GM12878 (cell line): ENCODE measurements around the gene FAF1. TPM values are rescaled to one million over a fixed set of nuclear protein-coding genes. Genes with fewer than 3 reads are reported as not detected.

Experiments
- ATAC-seq: fragments of 200-7000 bp; cut with Tn5 transposase; 3 replicates; pipeline ENCODE4 v1.9.1; 2020; ENCODE audit warnings: mild to moderate bottlenecking, moderate library complexity
- BruUV-seq: library from RNA; stranded (reverse); fragments of 400-500 nt; replicated peaks from 2 replicates; lab custom pipeline; 2021; lab: Mats Ljungman, UMichigan
- CTCF ChIA-PET: fragments of 300-600 bp; sonication (Branson Sonifier 250); formaldehyde crosslinking; extraction: SDS; loops from one replicate; lab custom pipeline; 2021; ENCODE audit warnings: inconsistent platforms; lab: Yijun Ruan, JAX
- POLR2A ChIA-PET: fragments of 350-600 bp; formaldehyde crosslinking; extraction: SDS; loops from one replicate; lab custom pipeline; 2021; ENCODE audit warnings: inconsistent platforms; lab: Charles Lee
- RAD21 ChIA-PET: fragments of 300-600 bp; sonication (Branson Sonifier 250); formaldehyde crosslinking; loops from one replicate; lab custom pipeline; 2023; ENCODE audit warnings: antibody characterized with exemption; ENCODE audit not compliant: unreplicated experiment; lab: Charles Lee
- SMC1A ChIA-PET: fragments of 300-600 bp; sonication (Branson Sonifier 250); formaldehyde crosslinking; loops from one replicate; lab custom pipeline; 2023; ENCODE audit not compliant: unreplicated experiment, uncharacterized antibody; lab: Charles Lee
- DNase-seq: peaks from one replicate; pipeline ENCODE4 v3.0.0-alpha.2; 2011; ENCODE audit warnings: low read depth, low spot score
- FAIRE-seq: peaks from 3 replicates; lab custom pipeline; 2011; peaks lifted over from hg19 to GRCh38; lab: Jason Lieb, UNC
- H2AFZ ChIP-seq: 2 replicates; pipeline ENCODE4 v1.6.0; 2011; ENCODE audit warnings: low read depth, low read length, control low read depth; ENCODE audit not compliant: control insufficient read depth
- H3K27ac ChIP-seq: 2 replicates; pipeline ENCODE4 v1.5.1; 2011; ENCODE audit warnings: control low read depth; ENCODE audit not compliant: control insufficient read depth, insufficient read depth
- H3K27me3 ChIP-seq, 2 experiments: replicated peaks in 1 of 2; 2 replicates each; pipeline versions ENCODE4 v1.6.0 to v1.6.1; 2011; ENCODE audit warnings: low read length in 1 of 2; ENCODE audit not compliant: control insufficient read depth in 2 of 2, insufficient read depth in 2 of 2
- H3K36me3 ChIP-seq, 2 experiments: 2 replicates each; pipeline ENCODE4 v1.5.1; 2011; ENCODE audit warnings: low read length in 1 of 2; ENCODE audit not compliant: control insufficient read depth in 2 of 2, insufficient read depth in 2 of 2
- H3K4me1 ChIP-seq: 2 replicates; pipeline ENCODE4 v1.6.1; 2011; ENCODE audit warnings: mild to moderate bottlenecking, low read length, moderate library complexity, mixed read lengths; ENCODE audit not compliant: control insufficient read depth, insufficient read depth
- H3K4me2 ChIP-seq: 2 replicates; pipeline ENCODE4 v1.6.0; 2011; ENCODE audit warnings: control low read depth; ENCODE audit not compliant: control insufficient read depth, insufficient read depth
- H3K4me3 ChIP-seq: fragments of 200-600 bp; sonication (generic); 2 replicates; pipeline ENCODE4 v1.5.1; 2016
- H3K79me2 ChIP-seq: 2 replicates; pipeline ENCODE4 v1.6.0; 2011; ENCODE audit warnings: low read length; ENCODE audit not compliant: control insufficient read depth, insufficient read depth
- H3K9ac ChIP-seq: 2 replicates; pipeline ENCODE4 v1.8.0; 2011; ENCODE audit warnings: low read length, control low read depth, mixed read lengths; ENCODE audit not compliant: control insufficient read depth, insufficient read depth
- H3K9me3 ChIP-seq: replicated peaks from 3 replicates; pipeline ENCODE4 v1.5.1; 2011; ENCODE audit warnings: mild to moderate bottlenecking, low read length; ENCODE audit not compliant: control insufficient read depth, insufficient read depth
- H4K20me1 ChIP-seq: 2 replicates; pipeline ENCODE4 v1.6.0; 2011; ENCODE audit not compliant: control insufficient read depth, insufficient read depth
- CBX5 ChIP-seq: sonication (generic); IDR thresholded peaks from 2 replicates; pipeline ENCODE4 v1.6.1; 2016; ENCODE audit warnings: low read depth, moderate library complexity, mild to moderate bottlenecking, inconsistent platforms
- EP300 ChIP-seq, 2 experiments: fragments of 150-350 bp in 1 of 2; IDR thresholded peaks; 2 replicates each; pipeline ENCODE4 v1.6.1; 2011 to 2012; ENCODE audit warnings: low read depth in 2 of 2, low read length in 2 of 2, borderline replicate concordance in 1 of 2, improper control_type of control experiment in 1 of 2, inconsistent platforms in 1 of 2; ENCODE audit not compliant: control insufficient read depth in 1 of 2
- EZH2 ChIP-seq: IDR thresholded peaks from 2 replicates; pipeline ENCODE4 v1.6.1; 2012; ENCODE audit warnings: low read depth, mild to moderate bottlenecking, control low read depth, inconsistent platforms, low read length, borderline replicate concordance; ENCODE audit not compliant: control insufficient read depth
- WRNIP1 ChIP-seq: IDR thresholded peaks from 2 replicates; pipeline ENCODE4 v1.6.1; 2011; ENCODE audit warnings: low read depth, low read length, improper control_type of control experiment, borderline replicate concordance
- ZBED1 ChIP-seq: IDR thresholded peaks from 2 replicates; pipeline ENCODE4 v1.6.1; 2016; ENCODE audit warnings: borderline replicate concordance
- WGBS: methylation state at CpG from one replicate; pipeline ENCODE4 v1.1.6; 2016; ENCODE audit warnings: low lambda C conversion rate; ENCODE audit not compliant: insufficient replicate concordance, insufficient coverage; ENCODE audit errors: missing lambda C conversion rate; 5-methylcytosine and 5-hydroxymethylcytosine counted together
- in situ Hi-C: fragments of 300-500 bp; cut with MboI; formaldehyde crosslinking; loops from 9 replicates; pipeline ENCODE4 v1.14.3; 2018; ENCODE audit warnings: mixed read lengths
- intact Hi-C: fragments of 100-400 bp; cut with micrococcal nuclease; formaldehyde crosslinking; loops from one replicate; pipeline ENCODE4 v1.14.2; 2022; ENCODE audit not compliant: unreplicated experiment
- polyA plus RNA-seq, 11 experiments: library from polyadenylated mRNA; depleted of rRNA in 4 of 11; unstranded in 6 of 11; stranded (reverse) in 5 of 11; fragments of >200 nt; fragmentation: Nextera tagmentation in 4 of 11; fragmentation: Illumina TruSeq in 1 of 11; extraction: Ambion mirVana in 4 of 11; extraction: Trizol in 1 of 11; gene quantifications; 1 replicate in 1 of 11; 2 replicates in 10 of 11; pipeline versions ENCODE4 v1.2.1 to v1.2.3, GENCODE V29; 2011 to 2016; ENCODE audit warnings: inconsistent platforms in 2 of 11, missing spikeins in 2 of 11, low read depth in 1 of 11
- total RNA-seq, 4 experiments: library from RNA; depleted of rRNA in 3 of 4; stranded (reverse); fragments of >200 nt in 3 of 4; fragmentation: Illumina TruSeq in 1 of 4; extraction: Trizol in 1 of 4; gene quantifications; 2 replicates each; pipeline versions ENCODE4 v1.2.1 to v1.2.3, GENCODE V29; 2013 to 2021
- TF ChIP-seq, protein P1 (sequence below): fragments of 450-650 bp; IDR thresholded peaks from 2 replicates; pipeline ENCODE4 v1.6.1; 2017; ENCODE audit warnings: mild to moderate bottlenecking, low read depth, inconsistent platforms; ENCODE audit not compliant: poor library complexity, severe bottlenecking

Gene FAF1
- total and polyA plus RNA-seq, 10 of the 15 experiments (the other 5 are each of a cell fraction or from before 2014, with no cell fraction given): 8.6 to 54.5 (median 23.7) TPM

GRCh38 chr1:50421768-50422674, 538.0 kb downstream of the FAF1 start:
- SMC1A ChIA-PET: no interaction called here
- WGBS: 52% methylated on average over 27 of the region's 27 CpGs
- Histone ChIP-seq H3K27ac (no peak overlapping the region), H3K27me3 (peaks cover 23 to 40% of the 10 kb centered on the region in 2 experiments), H3K4me2 (no peak overlapping the region), H2AFZ (no peak overlapping the region), H3K79me2 (no peaks in the 10 kb centered on the region), H3K4me1 (no peaks in the 10 kb centered on the region), H3K9ac (no peak overlapping the region), H3K36me3 (no peaks in the 10 kb centered on the region), H4K20me1 (no peaks in the 10 kb centered on the region), H3K4me3 (no peak overlapping the region), H3K9me3 (no peaks in the 10 kb centered on the region; the same call in 1 of the 3 replicates)
- FAIRE-seq (no peak), ATAC-seq (no peak), DNase-seq (no peak)
- CTCF ChIA-PET: no interaction called here
- in situ Hi-C loops (no loop called here), intact Hi-C loops (no loop called here)
- RAD21 ChIA-PET: no interaction called here
- no TSS peak for BruUV-seq
- no peak for TF ChIP-seq EP300 (IDR thresholded peaks at IDR 0.05; ENCODE audit: borderline replicate concordance in 1 of 2, control insufficient read depth in 1 of 2, low read depth in 2 of 2, low read length in 2 of 2)
- TF ChIP-seq, protein P1, sequence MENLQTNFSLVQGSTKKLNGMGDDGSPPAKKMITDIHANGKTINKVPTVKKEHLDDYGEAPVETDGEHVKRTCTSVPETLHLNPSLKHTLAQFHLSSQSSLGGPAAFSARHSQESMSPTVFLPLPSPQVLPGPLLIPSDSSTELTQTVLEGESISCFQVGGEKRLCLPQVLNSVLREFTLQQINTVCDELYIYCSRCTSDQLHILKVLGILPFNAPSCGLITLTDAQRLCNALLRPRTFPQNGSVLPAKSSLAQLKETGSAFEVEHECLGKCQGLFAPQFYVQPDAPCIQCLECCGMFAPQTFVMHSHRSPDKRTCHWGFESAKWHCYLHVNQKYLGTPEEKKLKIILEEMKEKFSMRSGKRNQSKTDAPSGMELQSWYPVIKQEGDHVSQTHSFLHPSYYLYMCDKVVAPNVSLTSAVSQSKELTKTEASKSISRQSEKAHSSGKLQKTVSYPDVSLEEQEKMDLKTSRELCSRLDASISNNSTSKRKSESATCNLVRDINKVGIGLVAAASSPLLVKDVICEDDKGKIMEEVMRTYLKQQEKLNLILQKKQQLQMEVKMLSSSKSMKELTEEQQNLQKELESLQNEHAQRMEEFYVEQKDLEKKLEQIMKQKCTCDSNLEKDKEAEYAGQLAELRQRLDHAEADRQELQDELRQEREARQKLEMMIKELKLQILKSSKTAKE: no peak
- no peak for TF ChIP-seq CBX5
- TF ChIP-seq ZBED1: no peak
- peak; percentile 97; the same call in 1 of the 2 replicates for TF ChIP-seq EZH2
- no peak for TF ChIP-seq WRNIP1
- POLR2A ChIA-PET: no interaction called here
